GM19455 (cell line): Measurements from ENCODE around the gene NDUFS7.

Experiments
- ATAC-seq: cut with Tn5 transposase; IDR thresholded peaks from one replicate; pipeline ENCODE4 v1.9.1; 2021; ENCODE audit not compliant: unreplicated experiment

NDUFS7 gene

DNA sequence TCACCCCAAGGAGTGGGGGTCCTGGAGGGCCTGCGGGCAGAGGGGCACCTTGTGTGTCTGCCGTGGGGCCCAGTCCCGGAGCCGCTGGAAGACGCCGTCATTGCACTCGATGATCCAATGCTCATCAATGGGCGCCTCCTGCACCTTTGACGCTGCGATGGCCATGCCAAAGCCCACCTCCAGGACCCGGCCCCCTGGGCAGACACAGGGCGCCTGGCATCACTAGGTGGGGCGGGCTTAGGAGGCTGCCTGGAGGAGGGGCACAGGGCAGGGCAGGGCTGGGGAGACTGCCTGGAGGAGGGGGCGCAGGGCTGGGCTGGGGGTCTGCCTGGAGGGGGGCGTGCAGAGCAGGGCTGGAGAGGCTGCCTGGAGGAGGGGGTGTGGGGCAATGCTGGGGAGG is 16.0 kb downstream of the NDUFS7 start:
- no peak for ATAC-seq

DNA sequence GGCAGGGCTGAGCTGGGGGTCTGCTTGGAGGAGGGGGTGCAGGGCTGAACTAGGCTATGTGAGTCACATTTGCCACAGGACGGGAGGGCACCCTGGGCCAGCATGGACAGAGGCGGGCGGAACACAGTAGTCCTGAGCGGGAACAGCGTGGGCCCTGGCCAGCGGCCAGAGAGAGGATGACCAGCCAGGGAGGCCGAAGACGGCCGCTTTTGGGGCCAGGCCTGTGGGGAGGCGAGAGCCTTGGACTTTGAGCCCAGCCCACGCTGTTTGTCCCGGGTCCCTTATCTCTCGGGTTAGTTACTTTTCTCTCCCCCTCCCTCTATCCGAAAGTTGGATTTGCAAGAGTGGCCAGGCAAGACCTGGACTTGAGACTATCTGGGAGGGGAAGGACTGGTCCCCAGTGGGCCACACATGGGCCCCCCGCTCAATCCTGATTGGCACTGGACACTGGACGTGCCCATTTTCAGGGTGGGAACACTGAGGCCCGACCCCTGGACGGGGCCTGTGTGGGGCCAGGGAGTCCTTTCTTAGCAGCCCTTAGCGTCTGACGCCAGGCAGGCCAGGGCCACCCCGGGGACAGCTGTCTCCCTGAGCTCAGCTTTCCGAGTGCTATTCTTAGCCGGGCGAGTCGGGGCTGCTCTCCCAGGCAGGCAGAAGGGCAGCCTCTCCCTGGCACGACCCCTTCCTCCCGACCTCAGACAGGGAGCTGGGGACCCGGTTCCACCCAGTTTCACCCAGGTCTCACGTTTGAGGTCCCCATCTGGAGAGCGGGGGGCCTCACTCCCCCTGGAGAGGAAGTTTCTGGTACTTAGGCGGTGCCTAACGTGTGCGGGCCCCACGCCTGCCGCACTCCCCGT is 16.8 kb downstream of the NDUFS7 start:
- ATAC-seq: no peak

DNA sequence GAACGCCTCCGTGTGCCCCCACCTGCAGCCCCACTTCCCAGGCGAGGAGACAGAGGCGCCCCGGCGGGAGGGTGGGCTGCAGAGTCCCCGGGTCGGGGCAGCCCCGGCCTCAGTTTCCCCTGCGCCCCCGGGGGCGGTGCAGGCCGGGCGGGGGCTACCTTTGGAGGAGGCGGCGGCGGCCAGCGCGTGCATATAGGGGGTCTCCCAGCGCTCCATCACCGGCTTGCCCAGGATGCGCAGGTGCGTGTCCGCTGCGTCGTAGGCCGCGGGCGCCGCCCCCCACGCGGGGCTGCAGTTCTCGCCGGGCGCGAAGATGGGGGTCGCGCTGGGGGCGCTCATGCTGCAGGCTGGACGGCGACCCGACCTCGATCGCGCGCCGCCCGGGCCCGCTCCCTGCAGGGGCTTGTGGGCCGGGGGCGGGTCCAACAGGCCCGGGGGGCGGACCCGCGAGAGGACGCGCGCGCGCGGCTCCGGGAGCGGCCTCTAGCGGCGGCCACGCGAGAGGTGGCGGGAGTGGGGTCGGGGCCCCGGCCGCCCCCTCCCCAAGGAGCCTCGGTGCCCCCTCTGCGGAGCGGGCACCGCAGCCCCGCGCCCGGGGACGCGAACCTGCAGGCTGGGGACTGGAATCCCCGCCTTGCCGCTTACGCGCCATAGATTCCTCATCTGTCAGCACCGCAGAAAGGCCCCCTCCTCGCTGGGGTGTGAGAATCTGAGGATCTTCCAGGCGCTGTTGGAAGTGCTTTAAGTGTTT is 17.6 kb downstream of the NDUFS7 start, which contains the start of gene GAMT:
GAMT (minus strand) TSS at position 405 of the 751 bp plus-strand sequence; CDS start at position 339, 66 bp downstream.
- no peak for ATAC-seq

DNA sequence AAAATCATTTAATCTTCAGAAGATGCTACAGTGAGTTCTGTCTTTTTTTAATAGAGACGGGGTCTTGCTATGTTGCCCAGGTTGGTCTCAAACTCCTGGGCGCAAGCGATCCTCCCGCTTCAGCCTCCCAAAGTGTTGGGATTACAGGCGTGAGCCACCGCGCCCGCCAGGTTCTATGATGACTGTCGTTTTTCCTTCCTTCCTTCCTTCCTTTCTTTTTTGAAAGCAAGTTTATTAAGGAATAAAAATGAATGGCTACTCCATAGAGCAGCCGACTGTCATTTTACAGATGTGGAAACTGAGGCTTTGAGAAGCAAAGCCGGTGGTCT is 18.1 kb downstream of the NDUFS7 start:
- no peak for ATAC-seq

DNA sequence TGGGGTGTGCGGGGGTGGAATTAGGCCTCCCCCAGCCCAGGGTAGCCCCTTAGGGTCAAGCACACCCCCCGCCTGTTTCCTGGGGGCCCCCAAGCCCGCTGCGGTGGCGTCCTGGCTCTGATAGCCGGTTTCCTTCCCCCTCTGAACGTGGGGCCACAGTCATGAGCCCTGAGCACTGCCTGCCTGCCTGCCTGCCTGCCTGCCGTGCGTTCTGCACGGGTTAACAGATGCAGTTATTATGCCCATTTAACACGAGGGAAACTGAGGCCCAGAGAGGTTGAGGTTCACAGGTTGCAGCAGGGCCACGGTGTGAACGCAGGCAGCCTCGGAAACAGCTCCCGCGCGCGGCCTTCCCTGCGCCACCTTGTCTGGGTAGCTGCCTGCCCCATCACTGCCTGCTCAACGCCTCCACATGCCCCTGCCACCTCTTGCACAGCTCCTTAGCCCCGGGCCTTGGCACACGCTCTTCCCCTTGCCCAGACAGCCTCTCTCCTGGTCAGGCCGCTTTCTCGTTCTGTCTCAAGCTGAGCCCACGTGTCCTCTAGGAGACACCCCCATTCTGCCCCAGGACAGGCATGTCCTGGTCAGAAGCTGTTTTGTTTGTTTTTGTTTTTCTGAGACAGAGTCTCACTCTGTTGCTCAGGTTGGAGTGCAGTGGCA is 18.8 kb downstream of the NDUFS7 start:
- ATAC-seq: no peak

DNA sequence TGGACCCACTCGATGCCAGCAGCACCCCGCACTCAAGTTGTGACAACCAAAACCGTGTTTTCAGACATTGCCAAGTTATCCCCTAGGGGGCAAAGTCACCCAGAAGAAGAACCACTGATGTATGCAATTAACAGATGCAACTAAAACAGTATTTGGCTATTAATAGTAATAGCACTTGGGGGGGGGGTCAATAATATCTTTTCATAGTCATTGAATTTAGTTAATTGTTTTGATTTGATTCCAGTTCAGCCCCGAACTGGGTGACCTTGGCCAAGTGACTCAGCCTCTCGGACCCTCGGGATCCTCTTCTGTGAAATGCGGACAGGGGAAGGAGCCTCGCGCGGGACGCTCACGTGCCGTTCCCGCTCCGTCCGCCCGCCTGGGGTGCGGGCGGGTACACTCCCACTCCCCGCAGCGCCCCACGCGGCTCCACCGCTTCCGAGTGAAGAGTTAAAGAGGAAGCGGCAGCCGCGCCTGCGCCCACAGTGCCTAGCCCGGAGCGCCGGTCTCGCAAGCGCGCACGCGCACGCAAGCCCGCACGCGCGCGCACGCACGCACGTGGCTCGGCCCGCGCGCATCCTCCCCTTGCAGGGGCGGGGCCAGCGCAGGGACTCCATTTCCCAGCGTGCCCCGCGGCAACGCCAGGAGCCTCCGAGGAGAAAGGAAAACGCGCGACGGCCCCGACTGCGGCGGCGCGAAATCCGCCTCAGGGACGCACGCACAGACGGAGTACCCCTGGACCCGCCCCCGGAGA is 23.2 kb downstream of the NDUFS7 start:
- ATAC-seq: peak; percentile 69

DNA sequence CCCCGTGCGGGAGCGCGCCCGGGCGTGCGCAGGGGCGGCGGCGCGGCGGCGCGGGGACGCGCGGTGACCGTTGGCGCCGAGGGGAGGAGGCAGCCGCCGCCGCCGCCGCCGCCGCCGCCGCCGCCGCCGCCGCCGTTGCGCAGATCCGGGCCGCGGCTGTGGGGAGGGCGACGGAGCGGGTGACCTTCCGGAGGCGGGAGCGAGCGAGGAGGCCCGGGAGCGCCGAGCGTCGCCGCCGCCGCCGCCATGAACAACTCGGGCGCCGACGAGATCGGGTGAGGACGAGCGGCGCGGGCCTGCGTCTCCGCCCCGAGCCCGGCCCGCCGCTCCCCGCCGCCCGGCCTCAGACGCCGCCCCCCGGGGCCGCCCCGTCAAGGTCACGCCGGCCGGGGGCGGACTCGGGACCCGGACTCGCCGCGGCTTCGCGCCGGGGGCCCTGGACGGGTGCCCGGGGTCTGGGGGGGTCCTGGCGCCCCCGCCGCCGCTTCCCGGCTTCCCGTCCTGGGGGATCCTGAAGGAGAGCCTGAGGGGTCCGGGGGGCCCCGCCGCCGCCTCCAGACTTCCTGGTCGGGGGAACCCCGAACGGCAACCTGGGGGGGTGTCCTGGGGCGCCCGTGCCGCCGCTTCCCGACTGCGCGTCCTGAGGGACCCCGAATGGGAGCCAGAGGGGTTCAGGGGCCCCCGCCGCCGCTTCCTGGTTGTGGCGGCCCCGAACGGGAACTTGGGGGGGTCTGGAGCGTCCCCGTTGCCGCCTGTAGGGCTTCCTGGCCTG is 24.0 kb downstream of the NDUFS7 start, which contains the start of gene DAZAP1:
DAZAP1 (plus strand) TSS at position 59 of the 772 bp plus-strand sequence; CDS start at position 247, 188 bp downstream.
- peak; percentile 32 for ATAC-seq

DNA sequence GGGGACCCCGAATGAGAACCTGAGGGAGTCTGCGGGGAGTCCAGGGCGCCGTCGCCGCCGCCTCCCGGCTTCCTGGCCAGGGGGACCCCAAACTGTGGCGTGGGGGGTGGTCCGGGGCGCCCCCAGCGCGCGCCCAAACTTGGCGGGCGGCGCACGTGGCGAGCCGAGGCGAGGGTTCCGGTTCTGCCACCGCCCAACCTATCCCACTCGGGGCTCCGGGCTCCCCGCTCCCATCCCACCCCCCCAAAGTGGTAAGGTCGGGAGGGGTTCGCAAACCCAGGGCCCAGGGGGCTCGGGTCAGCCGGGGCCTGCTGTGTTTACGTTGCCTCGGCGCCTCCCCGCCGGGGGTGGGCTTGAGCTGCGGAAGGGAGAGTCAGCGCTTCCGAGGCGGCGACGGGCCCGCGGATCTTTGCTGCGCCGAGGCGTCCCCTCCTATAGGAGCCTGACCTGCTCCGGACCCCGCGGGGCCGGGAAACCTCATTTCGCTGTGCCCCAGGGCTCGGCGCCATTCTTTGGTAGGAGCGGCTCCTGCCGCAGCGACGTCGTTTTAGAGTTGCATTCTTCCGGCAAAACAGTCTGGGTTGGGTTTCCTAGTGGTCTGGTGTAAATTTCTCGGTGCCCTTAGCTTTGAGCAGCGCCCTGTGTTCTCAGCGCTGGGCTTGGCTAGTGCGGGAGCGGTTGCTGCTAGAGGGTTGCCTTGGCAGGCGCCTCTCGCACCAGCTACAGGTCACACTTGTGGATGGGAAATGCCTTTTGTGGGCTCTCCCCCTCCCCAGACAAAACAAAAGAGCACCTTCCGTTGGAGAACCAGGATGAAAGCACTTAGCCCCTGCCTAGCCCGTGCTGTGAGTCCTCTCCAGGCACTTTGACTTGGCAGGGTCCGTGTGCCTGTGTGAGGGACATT is 24.8 kb downstream of the NDUFS7 start:
- ATAC-seq: peak; percentile 4

DNA sequence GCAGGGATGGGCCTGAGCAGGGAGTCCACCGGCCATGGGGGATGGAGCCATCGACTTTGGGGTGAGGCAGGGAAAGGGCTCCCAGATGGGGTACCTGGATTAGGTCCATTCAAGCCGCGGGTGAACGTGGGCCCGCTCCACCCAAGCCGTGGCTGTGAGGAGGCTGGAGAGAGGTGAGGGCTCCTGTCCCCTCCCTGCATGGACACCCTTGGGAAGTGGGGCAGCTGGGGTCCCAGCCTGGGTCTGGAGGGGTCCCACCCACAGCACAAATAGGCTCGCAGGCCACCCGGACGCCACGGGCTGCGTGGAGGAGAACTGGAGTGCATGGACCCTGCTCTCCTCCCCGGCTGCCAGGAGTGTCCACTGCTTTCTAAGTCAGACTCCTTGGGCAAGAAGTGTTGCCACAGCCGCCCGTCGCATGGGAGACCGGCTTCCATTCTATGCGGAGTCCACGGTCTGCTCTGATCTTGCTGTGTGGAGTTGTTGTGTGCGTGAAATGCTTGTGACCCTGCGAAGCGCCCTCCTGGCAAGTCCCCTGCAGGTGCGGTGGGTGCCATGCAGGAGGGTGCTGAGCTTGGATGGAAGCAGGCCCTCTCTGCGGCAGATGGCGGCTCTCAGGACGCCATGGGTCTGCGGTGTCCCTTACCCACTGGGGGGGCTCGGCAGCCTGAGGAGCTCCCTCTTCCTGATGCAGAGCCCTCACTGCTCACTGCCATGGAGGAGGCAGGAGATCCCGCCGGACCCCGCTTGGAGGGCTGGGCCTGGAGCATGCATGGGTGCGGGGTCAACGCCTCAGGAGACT is 25.7 kb downstream of the NDUFS7 start:
- no peak for ATAC-seq

DNA sequence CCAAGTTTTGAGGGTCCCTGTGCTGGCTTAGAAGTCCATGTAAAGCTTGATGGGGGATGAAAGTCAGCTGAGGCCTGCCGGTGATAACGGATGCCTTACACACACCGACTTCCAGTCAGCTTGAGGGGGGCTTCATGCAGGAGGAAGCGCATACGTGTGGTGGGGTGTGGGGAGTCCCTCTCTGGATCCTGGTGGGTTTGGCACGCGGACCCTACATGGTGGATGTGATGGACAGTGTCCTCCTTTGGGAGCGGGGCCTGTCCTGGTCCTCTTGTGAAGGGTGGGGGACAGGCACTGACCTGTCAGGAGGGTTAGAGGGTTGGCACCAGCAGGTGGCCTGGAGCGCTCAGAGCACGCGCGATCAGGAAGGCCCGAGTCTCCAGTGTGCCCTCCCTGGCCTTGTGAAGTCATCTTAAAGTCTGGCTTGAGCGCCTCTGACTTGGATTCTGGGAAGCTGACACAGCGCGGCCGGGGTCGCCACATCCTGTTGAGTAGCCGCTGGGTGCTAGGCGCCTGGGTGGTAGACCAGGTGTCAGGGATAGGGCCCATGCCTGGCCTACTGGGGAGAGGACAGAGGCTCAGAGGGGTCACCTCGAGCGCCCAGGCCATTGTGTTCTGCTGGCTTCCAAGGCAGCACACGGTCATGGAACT is 26.6 kb downstream of the NDUFS7 start:
- ATAC-seq: no peak

DNA sequence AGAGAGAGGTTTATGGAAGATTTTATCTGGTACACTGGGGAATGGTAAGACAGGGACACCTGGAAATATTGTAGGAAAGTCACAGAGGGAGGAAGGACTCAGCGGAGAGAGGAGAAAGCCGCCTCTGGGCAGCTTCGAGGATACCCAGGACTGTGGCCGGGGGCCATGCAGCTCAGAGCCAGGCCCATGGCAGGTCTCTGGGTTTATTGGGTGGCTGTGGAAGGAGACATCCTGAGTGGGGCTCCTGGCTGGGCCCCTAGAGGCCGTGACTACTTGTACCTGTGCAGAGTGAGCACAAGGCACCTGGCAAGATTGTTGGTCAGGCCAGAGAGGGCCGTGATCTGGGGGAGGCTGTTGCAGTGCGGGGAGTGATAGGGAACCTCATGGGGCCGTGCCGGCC is 27.1 kb downstream of the NDUFS7 start:
- ATAC-seq: no peak

DNA sequence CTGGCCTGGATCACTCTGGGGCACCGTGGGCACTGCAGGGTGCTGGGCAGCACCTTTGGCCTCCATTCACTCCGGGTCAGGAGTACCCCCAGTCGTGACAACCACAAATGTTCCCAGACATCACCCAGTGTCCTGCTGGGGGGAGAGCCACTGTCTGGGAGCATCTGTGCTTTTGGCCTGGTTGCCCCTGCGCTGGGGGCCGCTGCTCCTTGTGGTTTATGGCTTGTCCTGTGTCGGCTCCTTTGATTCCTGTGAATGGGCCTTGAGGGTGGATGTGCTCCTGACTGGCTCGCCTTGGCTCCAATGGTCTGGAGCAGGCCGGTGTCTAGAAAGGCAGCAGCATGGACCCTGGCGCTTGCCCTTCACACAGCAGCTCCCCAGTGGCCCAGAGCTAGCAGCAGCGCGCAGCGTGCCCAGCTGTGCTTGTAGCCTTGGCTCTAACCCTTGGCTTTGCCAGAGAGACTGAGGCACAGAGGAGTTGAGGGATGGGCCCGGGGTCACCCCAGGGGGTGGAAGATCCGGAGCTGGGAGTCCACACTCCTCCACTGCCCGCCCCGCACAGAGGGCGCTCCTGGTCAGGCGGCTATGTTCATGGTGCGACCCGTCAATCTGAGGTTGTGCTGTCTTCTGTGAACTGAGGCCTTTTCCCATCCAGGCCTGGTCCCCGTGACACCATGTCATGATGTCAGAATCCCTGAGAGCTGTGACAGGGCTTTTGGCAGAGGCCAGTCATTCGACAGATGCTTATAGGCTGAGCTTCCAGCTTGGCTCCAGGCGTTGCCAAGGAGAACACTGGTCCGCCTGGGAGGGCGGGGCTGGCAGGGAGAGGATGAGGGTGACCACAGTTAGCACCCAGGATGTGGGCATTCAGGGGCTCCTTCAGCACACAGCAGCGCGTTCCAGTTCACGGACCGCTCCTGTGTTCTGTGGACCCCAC is 27.8 kb downstream of the NDUFS7 start:
- no peak for ATAC-seq

DNA sequence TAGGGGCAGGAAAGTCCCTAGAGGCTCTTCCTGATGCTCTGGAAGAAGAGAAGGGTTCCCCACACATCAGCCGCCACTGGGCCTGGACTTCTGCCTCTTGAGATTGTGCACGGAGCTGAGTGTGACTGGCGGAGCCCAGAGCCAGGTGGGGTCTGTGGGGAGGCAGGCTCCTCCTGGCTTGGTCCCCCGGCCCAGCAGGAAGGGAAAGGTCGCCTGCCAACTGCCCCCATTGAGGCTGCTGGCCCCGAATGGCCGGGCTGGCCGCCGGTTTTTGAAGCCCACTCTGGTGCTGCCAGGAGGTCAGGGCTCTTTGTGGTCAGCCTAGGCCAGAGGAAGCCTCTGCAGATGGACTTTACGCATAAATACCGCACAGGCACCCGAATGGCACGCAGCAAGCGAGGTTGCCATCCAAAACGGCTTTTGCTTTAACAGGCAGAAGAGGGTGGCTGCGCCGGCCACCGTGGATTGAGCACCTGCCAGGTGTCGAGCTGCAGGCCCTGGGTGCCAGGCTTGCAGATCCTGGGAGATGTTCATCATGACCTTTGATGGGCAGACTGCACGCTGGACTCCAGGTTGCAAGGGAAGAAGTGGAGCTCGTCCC is 28.7 kb downstream of the NDUFS7 start:
- ATAC-seq: no peak

DNA sequence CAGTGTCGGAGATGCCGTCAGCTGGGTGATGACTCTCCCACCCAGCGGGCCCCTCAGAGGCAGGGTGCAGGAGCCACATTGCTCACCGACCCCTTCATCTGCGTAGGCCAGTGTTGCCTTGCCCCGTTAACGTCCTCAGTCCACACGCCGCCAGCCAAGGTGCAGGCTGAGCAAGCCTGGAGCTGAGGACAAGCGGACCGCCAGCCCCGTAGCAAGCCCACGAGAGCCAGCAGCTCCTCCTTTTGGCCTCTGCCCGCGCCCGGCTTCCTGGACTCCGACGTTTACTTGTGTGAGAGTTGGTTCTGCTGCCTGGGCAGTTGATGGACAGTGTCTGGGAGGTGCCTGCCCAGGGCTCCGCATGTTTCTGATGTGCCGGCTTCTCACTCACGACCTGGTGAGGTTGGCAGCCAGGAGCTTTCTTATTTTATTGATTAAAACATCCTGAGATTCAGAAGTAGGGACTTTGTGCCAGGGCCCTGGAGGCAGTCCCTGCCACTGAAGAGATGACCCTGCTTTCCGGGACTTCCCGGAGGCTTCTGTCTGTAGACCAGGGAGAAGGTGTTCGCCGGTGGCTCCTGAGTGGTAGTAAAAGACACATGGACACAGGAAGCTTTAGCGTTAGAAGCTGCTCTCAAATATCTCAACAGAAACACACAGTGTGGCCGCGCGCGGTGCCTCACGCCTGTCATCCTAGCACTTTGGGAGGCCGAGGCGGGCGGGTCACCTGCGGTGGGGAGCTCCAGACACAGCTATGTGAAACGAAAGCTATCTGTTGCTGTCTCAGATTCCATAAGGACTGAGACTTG is 29.5 kb downstream of the NDUFS7 start:
- ATAC-seq: no peak

DNA sequence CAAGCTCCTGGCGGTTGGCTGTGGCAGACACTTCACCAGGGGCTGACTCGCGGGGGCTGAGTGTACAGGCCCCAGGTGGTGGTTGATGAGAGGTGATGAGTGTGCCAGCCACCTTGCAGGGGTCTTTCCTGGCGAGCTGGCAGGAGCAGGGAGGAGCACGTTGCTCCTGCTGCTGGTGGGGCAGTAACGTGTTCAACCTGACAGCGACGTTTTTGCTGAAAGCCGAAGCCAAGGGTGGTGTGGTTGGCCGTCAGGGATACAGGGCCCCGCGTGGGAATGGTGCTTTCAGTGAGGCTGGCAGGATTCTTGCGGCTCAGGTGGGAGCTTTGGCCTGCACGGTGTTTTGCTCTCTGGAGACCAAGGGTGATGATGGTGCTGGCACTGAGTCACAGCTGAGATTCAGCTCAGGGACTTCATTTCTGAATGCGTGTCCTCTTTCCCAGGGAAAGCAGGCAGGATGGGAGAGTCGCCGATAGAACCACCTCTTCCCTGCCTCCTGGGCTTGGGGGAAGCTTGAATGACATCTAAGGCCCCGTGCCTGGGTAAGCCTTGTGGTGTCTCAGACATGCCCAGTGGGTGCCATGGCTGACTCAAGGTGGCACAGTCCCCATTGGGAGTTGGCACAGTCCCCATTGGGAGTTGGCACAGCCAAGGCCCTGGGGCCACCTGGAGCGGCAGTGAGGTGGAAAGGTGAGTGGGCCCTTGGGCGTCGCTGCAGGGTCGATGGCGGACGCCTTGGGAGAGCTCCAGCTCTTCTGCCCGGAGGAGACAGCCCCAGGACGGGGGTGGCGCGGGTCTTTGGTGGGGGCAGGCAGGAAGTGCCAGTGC is 32.5 kb downstream of the NDUFS7 start:
- ATAC-seq: no peak
